Body of pancreas (tissue), 4 donors: ENCODE results near the gene ZNF277.

Source experiments
- POLR2A ChIP-seq, 3 donors: fragments of 450-650 bp; IDR thresholded peaks; one replicate each; pipeline ENCODE4 v1.6.1; 2016; ENCODE audit warnings: antibody characterized with exemption in 3 of 3, mild to moderate bottlenecking in 2 of 3
- TF ChIP-seq, protein P1 (sequence below), 7 experiments: fragments of 450-650 bp in 4 of 7; fragments of 200-600 bp in 3 of 7; sonication (generic) in 3 of 7; IDR thresholded peaks; one replicate each; pipeline ENCODE4 v1.5.1; 2016 to 2019; ENCODE audit warnings: antibody characterized with exemption in 7 of 7

GRCh38 chr7:112225006-112225405 lies 18.5 kb downstream of the ZNF277 start:
- TF ChIP-seq, protein P1, sequence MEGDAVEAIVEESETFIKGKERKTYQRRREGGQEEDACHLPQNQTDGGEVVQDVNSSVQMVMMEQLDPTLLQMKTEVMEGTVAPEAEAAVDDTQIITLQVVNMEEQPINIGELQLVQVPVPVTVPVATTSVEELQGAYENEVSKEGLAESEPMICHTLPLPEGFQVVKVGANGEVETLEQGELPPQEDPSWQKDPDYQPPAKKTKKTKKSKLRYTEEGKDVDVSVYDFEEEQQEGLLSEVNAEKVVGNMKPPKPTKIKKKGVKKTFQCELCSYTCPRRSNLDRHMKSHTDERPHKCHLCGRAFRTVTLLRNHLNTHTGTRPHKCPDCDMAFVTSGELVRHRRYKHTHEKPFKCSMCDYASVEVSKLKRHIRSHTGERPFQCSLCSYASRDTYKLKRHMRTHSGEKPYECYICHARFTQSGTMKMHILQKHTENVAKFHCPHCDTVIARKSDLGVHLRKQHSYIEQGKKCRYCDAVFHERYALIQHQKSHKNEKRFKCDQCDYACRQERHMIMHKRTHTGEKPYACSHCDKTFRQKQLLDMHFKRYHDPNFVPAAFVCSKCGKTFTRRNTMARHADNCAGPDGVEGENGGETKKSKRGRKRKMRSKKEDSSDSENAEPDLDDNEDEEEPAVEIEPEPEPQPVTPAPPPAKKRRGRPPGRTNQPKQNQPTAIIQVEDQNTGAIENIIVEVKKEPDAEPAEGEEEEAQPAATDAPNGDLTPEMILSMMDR (IDR thresholded peaks at IDR 0.05) = no peak
- no peak for TF ChIP-seq POLR2A (IDR thresholded peaks at IDR 0.05)
